ENCODE data around the gene TSPAN7.

The TSPAN7 gene

DNA sequence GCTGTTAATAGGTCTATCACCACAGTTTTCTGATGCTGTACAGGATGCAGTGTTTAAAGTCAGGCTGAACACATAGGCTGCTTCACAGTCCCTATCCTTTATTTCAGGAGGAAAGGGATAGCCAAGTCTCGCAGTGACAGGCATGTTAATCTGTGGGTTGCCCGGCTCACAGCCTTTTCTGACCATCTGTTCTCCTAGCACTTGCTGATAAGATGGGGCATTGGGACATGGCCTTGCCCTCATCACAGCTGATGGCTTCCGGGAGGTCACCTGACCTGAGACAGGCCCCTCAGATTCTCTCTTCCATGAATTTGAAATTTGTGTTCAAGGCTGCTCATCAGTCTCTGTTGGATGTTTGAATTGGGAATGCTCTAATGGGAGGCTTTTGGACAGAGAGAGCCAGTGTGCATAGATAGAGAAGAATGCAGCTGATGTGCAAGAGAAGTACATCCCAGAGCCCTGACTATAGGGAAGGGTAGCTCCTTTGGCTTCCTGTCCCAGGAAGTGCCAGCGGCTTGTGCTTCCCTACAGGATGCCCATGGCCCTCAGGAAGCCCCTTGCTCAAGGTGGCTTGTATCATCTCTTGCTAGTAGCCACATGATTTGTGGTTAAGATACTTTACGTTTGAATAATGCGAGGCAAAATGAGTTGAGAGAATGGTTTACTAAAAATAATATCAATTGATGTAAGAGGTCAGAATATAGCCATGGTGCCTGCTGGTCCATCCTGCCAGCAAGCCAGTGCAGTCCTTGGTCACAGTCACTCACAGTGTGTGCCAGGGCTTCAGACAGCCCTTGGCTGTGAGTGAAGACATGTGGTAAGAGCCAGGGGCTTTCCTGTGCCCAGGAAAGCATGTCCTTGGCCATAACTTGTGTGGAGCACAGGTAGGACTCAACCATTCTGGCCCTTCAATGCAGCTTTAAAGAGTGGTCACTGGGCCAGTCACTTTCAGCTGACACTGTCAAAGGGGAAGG, 88.6 kb downstream of the TSPAN7 start:
- no peak for DNase-seq

DNA sequence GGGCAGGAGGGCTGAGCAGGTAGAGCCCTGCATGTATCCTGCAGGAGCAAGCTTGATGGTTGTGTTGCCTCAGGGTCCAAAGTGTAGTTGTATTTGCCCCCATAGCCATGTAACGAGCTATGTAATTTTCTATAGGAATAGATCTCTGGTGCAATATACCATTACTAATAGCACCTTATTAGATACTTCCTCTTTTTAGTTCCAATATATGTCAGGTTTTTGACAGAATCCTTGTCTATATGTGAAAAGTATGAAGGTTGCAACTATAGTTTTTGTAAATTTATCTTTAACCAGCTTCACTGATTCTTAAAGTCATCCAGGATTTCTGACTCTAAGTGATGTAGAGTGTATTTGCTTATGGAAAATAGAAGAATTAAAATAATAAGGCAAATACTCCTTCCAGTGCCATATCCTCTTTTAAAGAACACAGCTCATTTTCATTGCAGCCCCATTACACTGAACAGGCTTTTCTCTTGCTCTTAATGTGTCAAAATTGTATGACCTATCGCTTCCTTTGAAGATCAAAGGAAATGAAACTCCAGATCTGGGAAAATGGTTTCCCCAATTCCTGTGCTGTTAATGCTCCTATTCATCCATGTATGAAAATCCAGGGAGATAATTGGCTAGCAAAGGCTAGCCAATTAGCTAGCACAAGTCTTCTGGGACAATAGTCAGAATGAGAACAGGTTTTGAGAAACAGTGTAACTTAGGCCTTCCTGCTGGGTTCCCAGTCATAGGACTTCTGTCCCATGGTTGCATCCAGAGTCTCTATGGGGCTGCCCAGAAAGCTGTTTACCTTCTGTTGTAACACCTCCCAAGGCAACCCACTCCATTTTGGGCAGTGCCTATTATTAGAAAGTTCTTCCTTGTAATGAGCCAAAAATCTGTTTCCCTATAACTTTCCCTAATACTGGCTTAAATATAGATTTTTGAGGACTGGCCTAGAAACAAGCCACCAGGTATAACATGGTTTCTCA, 90.6 kb downstream of the TSPAN7 start:
- DNase-seq, result no peak

DNA sequence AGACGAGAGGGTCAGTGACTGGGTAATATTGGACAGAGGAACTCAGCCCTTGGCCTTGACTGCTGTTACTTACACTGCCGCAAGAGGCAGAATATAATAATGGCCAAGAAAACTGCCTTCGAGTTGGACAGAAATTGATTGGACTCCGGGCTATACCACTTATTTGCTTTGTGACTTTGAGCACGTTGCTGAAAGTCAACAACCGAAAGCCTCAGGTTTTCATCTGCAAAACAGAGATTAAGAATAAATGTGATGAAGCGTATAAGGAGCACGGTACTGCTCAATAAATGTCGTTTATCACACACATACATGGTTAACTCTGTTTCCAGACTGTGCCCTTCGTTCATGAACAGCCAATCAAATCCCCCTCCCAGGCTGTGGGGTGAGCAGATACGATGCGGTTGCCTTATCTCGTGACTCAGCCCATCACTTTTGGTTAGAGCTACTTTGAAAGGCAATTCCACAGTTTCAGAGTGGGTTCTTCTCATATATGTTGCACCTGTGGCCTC, 91.6 kb downstream of the TSPAN7 start:
- no peak for DNase-seq

DNA sequence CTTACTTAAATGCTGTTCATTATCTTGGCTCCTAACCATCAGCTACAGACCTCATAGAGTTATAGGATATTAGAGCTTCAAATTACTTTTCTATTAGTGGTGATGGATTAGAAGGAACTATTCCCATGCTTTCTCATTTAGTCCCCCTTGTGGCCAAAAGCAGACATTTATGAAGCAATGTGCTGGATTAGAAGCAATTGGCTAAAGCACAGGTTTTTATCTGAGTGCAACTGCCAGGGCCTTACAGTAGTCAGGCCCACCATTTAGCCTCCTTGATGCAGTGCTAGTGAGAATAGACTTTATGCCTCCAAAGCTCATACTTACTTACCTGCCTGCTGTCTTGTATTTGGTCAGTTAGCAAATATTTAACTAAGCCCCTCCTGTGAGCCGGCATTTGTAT, 93.0 kb downstream of the TSPAN7 start:
- DNase-seq, result no peak

DNA sequence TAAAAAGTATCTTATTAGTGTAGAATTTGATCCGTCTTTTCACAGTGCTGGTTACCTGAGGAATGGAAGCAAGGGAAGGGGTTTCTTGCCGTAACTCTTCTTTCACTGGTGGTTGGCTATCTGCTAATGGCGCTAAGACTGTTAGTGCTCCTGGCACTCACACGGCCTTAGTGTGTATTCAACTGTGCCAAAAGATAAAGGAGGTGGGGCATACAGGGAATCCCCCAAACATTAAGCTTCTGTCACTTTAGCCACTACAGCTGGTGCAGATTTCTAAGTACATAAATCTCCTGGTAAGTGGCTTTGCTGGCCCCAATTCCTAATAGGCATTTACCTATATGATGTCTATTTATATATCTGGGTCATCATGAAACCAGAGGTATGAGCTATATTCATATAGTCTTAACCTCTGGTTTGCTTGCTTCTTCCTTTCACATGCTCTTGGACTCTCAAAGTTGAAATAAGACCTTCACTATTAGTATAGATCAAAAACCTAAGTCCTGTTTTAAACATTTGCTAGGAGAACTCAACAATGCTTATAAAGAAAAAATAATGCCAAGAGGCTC, 95.1 kb downstream of the TSPAN7 start:
- DNase-seq, result no peak

DNA sequence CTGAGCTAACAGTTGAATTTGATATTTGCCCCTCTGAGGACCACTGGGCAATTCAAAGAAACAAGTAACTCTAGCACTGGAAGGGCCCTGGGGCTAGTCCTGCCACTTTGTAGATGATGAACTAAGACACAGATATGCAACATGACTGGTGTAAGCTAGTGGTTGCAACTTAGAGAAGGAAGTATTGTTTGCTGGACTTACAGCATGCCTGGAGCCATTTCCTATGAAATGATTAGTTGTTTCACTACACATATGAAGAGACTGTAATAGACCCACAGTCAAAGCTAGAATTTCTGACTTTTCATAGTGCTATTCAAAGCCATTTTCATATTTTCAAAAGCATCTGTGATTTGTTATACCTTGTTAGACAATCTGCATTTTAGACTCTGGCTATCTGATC, 96.2 kb downstream of the TSPAN7 start:
- DNase-seq, result no peak

DNA sequence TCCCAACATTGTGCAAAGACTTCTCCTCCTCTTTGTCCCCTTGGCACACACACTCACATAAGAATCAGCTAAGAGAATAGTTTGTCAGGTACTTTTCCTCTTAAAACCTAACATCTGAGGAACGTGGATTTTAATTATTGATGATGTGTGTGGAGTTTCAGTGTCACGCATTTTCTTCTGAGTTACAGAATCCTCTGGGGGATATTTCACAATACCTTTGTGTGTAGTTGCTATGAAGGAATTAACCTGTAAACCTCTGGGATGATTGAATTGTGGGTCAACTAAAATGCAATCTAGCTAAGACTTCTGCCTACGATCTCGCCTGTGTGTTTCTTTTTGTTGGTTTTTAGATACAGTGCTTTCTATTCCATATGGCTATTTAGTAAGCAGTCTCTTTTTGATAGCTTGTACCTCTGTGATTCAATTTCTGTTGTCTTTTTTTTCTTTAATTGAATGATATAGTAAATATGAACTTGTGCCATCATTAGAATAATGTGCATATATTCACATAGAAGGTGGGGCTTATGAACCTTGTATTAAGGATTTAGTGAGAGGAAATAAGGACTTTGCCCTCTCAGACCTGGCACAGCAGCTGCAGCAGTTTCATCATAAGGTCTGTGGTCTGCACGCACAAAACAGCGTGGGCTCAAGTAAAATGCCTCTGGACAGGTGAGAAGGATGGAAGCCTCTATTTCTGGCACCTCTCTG, 99.2 kb downstream of the TSPAN7 start:
- no peak for DNase-seq

DNA sequence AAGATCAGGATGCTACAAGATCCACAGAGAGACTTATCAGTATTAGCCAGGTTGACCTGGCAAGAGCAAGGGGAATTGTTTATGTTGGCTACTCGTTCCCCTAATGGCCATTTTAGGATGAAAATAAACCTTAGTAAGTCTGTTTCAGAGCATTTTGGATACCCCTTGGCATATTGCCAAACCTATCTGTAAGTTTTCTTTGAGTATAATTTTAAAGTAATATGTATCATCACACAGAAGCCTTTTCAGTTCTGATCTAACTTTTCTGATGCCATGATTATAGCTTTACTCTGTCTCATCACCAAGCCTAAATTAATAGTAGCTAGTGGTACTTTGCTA, 99.7 kb downstream of the TSPAN7 start:
- no peak for DNase-seq

DNA sequence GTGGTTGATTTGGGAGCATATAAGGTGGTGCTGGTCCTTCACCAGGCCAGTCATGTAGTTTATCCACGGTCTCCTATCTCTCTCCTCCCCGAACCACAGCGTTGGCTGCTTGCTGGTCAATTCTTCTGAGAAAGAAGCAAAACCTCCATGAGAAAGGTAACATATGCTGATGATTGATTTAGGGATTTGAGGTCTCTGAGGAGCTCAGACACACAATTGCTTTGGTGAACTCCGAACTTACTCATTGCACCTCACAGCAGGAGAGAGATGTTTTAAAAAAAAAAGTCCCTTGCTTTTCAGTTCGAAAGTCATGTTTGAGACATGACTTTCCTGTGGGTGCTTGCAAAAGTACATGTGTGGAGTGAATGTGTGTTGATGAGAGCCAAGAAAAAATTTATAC, 100.2 kb downstream of the TSPAN7 start:
- DNase-seq, result no peak

DNA sequence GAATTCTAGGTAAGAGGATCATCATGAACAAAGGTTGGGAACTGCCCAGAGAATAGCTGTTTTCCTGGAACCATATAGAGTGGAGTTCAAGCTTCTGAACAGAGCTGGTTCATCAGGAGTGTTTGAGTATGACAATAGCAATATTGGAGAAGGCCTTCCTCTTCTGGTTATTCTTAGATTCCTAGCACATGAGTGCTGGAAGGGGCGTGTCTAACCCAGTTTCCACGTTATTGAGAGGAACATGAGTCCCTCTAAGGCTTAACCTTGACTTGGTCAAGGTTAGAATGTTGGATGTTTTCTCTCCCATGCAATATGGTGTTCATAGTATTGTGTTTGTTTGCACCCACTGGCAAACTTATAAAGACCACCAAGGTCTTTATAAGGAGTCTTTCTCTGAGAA, 101.3 kb downstream of the TSPAN7 start:
- no peak for DNase-seq

DNA sequence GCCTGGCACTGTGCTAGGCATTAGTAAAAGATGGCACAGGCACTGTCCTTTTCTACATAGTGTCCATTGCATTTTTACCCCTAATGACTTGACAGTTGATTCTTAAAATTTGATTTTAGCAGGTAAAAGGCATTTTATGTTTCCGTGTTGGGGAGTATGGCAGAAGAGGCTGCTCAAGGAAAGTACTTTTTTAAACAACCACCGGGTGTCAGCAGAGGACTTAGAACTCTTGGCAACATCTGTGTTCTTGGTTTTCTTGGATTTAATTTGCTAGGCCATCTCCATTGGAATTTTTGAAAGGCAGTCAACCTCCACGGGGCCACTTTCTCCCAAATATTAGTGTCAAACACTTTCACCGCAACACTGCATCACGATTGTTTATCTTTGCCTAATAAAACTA, 102.9 kb downstream of the TSPAN7 start:
- no peak for DNase-seq

DNA sequence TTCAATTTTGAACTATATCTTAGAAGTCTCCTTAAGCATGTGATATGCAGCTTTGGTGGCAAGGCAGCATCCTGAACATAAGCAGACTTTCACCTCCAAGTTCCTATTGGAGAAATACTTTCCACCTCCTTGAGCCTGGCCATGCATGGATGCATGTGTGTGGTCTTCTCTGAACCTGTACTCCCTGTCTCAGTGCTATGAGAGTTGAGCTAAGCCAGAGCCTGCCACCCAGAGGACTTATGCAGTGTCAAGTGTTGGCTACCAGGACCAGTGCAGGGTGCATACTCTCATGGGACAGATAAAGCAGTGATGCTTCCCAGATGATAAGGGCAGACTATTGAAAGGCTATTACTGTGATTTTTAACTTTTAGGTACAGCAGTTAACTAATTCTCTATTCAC, 105.6 kb downstream of the TSPAN7 start:
- no peak for DNase-seq

DNA sequence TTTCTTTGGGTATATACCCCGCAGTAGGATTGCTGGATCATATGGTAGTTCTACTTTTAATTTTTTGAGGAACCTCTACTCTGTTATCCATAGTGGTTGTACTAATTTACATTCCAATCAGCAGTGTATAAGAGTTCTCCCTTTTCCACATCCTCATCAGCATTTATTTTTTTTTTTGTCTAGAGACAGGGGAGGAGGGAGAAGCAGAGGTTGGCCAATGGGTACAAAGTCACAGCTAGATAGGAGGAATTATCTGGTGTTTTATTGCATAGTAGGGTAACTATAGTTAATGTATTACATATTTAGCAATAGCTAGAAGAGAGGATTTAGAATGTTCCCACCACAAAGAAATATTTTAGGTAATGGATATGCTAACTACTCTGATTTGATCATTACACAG, 107.4 kb downstream of the TSPAN7 start:
- no peak for DNase-seq

DNA sequence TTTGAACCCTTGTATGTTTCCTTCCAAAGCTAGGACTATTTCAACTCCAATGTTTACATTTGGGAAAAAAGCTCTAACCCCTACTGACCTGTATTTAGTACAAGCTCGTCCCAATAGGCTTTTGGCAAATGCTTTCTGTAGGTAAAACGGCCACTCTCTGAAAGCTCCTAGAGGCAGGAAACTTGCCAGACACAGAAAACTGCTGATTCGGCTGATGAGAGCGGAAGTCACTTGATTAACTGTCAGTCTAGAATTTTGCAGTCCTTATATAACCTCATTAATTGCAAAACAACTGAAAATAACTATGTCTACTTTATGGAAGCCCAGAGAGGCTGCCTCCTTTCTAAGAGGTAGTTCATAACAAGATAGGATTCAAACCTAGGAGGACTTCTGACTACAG, 108.1 kb downstream of the TSPAN7 start:
- DNase-seq, result no peak

DNA sequence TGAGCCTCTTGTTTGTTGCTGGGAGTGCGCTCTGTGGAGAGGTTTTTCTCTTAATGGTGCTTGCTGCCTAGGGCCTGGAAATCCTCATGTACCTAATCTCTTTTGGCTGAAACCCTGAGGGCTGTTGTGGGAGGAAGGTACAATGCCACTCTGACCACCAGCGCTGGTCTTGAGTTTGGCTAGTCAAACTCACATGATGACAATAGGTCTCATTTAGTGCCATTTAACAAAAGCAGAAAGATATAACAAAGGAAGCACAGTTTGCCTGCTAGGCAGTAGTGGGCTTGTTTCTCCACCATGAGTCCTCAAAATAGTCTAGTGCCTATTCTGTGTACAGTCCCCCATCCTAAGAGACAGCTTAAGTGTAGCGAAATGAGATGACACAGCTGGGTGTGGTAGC, 111.3 kb downstream of the TSPAN7 start:
- DNase-seq, result no peak

DNA sequence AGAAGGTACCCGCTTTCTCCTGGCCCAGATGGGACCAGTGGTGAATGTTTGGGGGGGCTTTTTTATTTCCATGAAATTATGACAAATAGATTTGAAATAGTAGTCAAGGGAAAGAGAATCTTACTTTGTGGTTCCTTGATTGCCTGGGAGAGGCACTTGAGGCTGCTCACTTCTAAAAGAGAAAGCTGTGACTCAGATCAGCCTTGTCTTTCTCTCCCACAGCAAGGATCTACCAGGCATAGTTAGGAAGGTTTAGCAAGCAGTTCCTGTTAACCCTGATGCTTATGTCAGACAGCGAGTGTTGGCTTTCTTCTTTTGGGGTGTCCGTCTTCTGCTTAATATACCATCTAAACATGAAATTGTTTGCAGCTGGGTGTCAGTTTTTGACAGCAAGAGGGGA, 114.5 kb downstream of the TSPAN7 start:
- DNase-seq, result no peak

DNA sequence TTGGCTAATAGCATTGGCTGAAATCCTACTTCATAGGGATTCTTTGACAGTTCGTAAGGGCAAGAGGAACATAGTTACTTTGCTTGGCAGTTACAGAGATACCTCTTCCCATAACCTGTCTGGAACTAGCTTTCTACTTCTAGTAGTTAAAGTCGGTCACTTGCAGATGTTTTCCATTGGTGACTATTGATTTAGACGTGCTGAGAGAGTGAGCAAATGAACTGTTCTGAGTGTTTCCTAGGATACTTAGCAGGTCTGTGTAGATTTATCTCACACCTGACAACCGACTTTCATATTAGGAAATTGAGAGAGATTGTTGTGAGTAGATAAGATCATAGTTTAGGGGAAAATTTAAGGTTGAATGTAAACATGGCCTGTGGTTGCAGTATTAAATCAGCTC, 116.8 kb downstream of the TSPAN7 start:
- no peak for DNase-seq

DNA sequence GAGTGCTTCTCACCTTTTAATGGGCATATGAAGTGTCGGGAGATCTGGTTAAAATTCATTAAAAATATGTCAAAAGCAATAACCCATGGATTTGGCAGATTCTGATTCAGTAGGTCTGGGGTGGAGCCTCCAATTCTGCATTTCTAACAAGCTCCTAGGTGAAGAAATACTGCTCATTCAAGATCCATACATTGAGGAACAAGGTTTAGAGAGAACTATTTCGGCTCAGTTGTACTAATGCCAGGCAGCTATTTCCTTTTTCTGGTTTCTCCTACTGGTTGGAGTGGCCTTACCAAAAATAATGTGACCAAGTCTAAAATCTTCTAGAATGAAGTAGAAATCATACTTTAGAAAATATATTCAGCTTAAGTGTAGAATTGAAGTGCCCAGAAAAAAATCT, 117.5 kb downstream of the TSPAN7 start:
- no peak for DNase-seq

DNA sequence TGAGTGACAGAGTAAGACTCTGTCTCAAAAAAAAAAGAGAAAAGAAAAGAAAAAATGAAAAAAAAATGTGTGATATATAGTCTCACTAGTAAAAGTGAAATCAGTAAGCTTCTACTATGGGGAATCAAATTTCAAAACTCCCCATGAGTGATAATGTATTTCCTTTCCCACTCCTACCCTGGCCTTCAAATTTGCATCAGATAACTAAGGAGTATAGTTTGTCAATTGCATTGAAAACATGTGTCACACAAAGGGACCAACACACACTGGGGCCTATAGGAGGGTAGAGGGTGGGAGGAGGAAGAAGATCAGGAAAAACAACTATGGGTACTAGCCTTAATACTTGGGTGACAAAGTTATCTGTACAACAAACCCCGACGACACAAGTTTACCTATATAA, 118.4 kb downstream of the TSPAN7 start:
- DNase-seq, result no peak

DNA sequence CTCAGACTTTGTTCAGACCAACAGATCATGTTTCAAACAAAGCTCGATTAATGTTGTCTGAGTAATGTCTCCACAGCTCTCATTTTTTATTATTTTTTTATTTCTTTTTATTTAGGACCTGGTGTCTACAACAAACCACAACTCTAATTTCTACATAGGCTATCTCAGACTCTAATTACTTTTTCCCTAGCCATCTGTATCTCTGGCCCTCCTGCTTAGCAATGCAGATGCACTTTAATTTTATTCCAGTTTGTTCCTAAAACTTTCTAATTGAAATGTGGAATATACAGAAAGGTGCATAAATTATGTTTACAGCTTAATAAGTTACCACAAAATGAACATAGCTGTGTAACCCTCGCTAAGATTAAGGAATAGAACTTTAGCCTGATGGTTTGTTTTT, 120.8 kb downstream of the TSPAN7 start:
- DNase-seq, result no peak

DNA sequence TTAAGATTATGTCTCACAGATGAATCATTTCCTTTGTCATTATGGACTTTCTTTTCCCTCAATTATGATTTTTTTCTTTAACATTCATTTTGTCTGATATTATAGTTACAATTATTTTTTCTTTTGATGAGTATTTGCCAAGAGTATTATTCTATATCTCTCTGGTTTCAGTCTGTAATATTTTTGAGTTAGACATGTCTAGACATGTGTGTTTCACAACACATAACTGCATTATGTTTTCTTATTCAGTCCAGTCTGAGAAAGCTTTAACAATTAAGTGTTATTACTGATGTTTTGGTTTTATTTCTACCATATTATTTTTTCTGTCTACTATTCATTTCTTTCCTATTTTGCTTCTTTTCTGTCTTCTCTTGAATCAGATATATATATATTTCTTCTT, 131.6 kb downstream of the TSPAN7 start:
- DNase-seq, result no peak

DNA sequence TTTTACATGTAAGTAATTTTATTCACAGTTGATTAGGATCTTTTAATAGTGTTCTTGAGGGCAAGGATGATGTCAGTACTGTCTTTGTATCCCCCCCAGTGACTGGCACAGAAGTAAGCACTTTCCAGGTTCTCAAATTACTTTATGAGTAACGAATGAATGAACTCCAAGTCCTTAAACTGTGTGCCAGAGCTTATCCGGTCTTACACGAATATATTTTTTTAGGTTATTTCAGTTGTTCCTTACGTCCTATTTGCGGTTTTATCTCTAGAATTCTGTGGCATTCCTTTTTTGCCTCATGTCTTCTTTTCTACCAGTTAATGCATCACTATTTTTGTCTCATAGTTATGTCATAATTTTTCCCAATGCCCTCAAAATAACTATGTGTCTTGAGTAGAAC, 133.1 kb downstream of the TSPAN7 start:
- DNase-seq, result no peak

DNA sequence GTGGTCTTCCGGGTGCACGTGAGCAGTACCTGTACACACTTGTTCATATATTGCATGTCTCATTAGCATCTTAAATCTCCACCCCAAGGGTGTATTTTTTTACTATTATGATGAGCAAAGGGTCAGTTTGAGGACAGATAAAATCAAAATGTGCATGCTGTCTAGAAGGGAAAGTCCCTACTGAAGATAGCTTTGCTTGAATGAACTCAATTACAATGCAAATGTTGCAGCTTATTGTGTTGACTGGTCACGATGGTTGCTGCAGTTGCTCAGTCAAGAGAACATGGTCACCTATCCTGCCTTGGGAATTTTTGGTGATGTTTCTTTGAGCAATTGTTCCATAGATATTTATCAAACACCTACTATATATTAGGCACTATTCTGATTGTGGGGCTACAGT, 136.1 kb downstream of the TSPAN7 start:
- no peak for DNase-seq
